Omental fat pad (tissue), 4 donors: ENCODE data around the gene CHST1. TPM values are rescaled to one million over a fixed set of nuclear protein-coding genes. Genes with fewer than 3 reads are reported as not detected.

ENCODE experiments used
- ATAC-seq: fragments of 150-250 bp; one replicate; pipeline ENCODE4 v1.9.1; 2016; ENCODE audit warnings: mild to moderate bottlenecking, moderate library complexity; ENCODE audit not compliant: low FRiP score
- DNase-seq: peaks from one replicate; pipeline ENCODE4 v3.0.0-alpha.2; 2019; ENCODE audit warnings: low spot score
- CTCF ChIP-seq, 3 donors: fragments of 450-650 bp; IDR thresholded peaks; one replicate each; pipeline ENCODE4 v1.5.1; 2016 to 2017; ENCODE audit warnings: antibody characterized with exemption in 3 of 3, mild to moderate bottlenecking in 3 of 3, moderate library complexity in 2 of 3
- total RNA-seq, 4 donors: library from RNA; depleted of rRNA; stranded (reverse); fragments of >200 nt; gene quantifications; one replicate each; pipeline ENCODE4 v1.1.0, GENCODE V29; 2016

The CHST1 gene
- total RNA-seq, 4 donors from 2014 or later = 0.37 to 8.4 (median 2.7) TPM

GRCh38 chr11:45702511-45702910, 37.1 kb upstream of the CHST1 start:
- no peak for ATAC-seq
- no peak for TF ChIP-seq CTCF (IDR thresholded peaks at IDR 0.05)
- DNase-seq = no peak

- no peak for TF ChIP-seq CTCF (IDR thresholded peaks at IDR 0.05)
- DNase-seq (no peak), ATAC-seq (no peak)
Measured at GRCh38 chr11:45698777-45699497, 33.5 kb upstream of the CHST1 start.

GRCh38 chr11:45692808-45693453, 27.5 kb upstream of the CHST1 start:
- DNase-seq (no peak), ATAC-seq (no peak)
- TF ChIP-seq CTCF (IDR thresholded peaks at IDR 0.05) = no peak

GRCh38 chr11:45688472-45689033, 23.1 kb upstream of the CHST1 start:
- no peak for ATAC-seq
- TF ChIP-seq CTCF (IDR thresholded peaks at IDR 0.05) = no peak
- no peak for DNase-seq

- DNase-seq (no peak), ATAC-seq (no peak)
- no peak for TF ChIP-seq CTCF (IDR thresholded peaks at IDR 0.05)
Measured at GRCh38 chr11:45687836-45688235, 22.4 kb upstream of the CHST1 start.

- ATAC-seq = no peak
- no peak for TF ChIP-seq CTCF (IDR thresholded peaks at IDR 0.05)
- DNase-seq = no peak
Measured at GRCh38 chr11:45685964-45686537, 20.6 kb upstream of the CHST1 start.
